K562 (cell line): ENCODE results near the gene CPED1. TPM values are rescaled to one million over a fixed set of nuclear protein-coding genes. Genes with fewer than 3 reads are reported as not detected.

Experiments
- CBFA2T2 ChIP-seq: fragments of 450-650 bp; conservative IDR thresholded peaks from 2 replicates; pipeline ENCODE4 v1.6.1; 2017; ENCODE audit warnings: mild to moderate bottlenecking
- CBFA2T3 ChIP-seq: fragments of 450-650 bp; IDR thresholded peaks from 2 replicates; pipeline ENCODE4 v1.6.1; 2017
- EHMT2 ChIP-seq: fragments of 450-650 bp; IDR thresholded peaks from 2 replicates; pipeline ENCODE4 v1.6.1; 2018; ENCODE audit warnings: antibody characterized with exemption
- FOXK2 ChIP-seq, 2 experiments: fragments of 450-650 bp; IDR thresholded peaks in 1 of 2; conservative IDR thresholded peaks in 1 of 2; 2 replicates each; pipeline ENCODE4 v1.6.1; 2016; ENCODE audit warnings: low read depth in 2 of 2, mild to moderate bottlenecking in 1 of 2
- FOXP1 ChIP-seq: sonication (generic); formaldehyde crosslinking; IDR thresholded peaks from 2 replicates; pipeline ENCODE4 v1.8.0; 2022; ENCODE audit warnings: mild to moderate bottlenecking, missing genetic modification reagents
- HDAC1 ChIP-seq, 2 experiments: fragments of 450-650 bp; IDR thresholded peaks; 2 replicates each; pipeline ENCODE4 v1.6.1; 2016 to 2017; ENCODE audit warnings: inconsistent platforms in 1 of 2, mild to moderate bottlenecking in 1 of 2, moderate library complexity in 1 of 2
- HDGF ChIP-seq: fragments of 450-650 bp; IDR thresholded peaks from 2 replicates; pipeline ENCODE4 v1.6.1; 2016
- MBD2 ChIP-seq: sonication (generic); IDR thresholded peaks from 2 replicates; pipeline ENCODE4 v1.6.1; 2016; ENCODE audit warnings: low read depth, borderline replicate concordance
- MECOM ChIP-seq: fragments of 250-450 bp; sonication (Bioruptor Pico); IDR thresholded peaks from 2 replicates; pipeline ENCODE4 v1.8.0; 2022; ENCODE audit warnings: inconsistent platforms
- NCOR1 ChIP-seq: fragments of 450-650 bp; IDR thresholded peaks from 2 replicates; pipeline ENCODE4 v1.6.1; 2016; ENCODE audit warnings: mild to moderate bottlenecking, moderate library complexity
- NKRF ChIP-seq: fragments of 450-650 bp; IDR thresholded peaks from 2 replicates; pipeline ENCODE4 v1.6.1; 2016; ENCODE audit warnings: borderline replicate concordance
- RB1 ChIP-seq: fragments of 450-650 bp; IDR thresholded peaks from 2 replicates; pipeline ENCODE4 v1.6.1; 2017; ENCODE audit warnings: low read depth, mild to moderate bottlenecking
- TFAP4 ChIP-seq: sonication (generic); formaldehyde crosslinking; IDR thresholded peaks from 2 replicates; pipeline ENCODE4 v1.8.0; 2022; ENCODE audit warnings: missing genetic modification reagents, mild to moderate bottlenecking, moderate library complexity, borderline replicate concordance
- U2AF1 ChIP-seq: fragments of 200-400 bp; formaldehyde crosslinking; optimal IDR thresholded peaks from 2 replicates; pipeline ENCODE3; 2017; ENCODE audit warnings: mild to moderate bottlenecking, low read depth, low read length, moderate library complexity
- U2AF2 ChIP-seq: fragments of 200-400 bp; formaldehyde crosslinking; optimal IDR thresholded peaks from 2 replicates; pipeline ENCODE3; 2017; ENCODE audit warnings: low read depth, mild to moderate bottlenecking, low read length
- ZNF445 ChIP-seq: fragments of 250-450 bp; sonication (Bioruptor Pico); IDR thresholded peaks from 2 replicates; pipeline ENCODE4 v1.4.0; 2020; ENCODE audit warnings: low read depth, mild to moderate bottlenecking, moderate library complexity
- polyA plus RNA-seq, 8 experiments: library from polyadenylated mRNA; depleted of rRNA in 4 of 8; stranded (reverse) in 5 of 8; unstranded in 3 of 8; fragments of >200 nt; fragmentation: Nextera tagmentation in 2 of 8; fragmentation: Illumina TruSeq in 1 of 8; extraction: Ambion mirVana in 2 of 8; extraction: Trizol in 1 of 8; gene quantifications; 2 replicates each; pipeline versions ENCODE4 v1.2.1 to v1.2.3, GENCODE V29; 2011 to 2014; ENCODE audit warnings: inconsistent platforms in 1 of 8, missing spikeins in 1 of 8
- total RNA-seq, 7 experiments: library from RNA; depleted of rRNA in 6 of 7; stranded (reverse); fragments of >200 nt in 6 of 7; fragmentation: Illumina TruSeq in 2 of 7; extraction: Trizol in 2 of 7; gene quantifications; 2 replicates each; pipeline versions ENCODE4 v1.2.1 to v1.2.3, GENCODE V29; 2011 to 2021; ENCODE audit warnings: low replicate concordance in 1 of 7
- TF ChIP-seq, protein P1 (sequence below): IDR thresholded peaks from 2 replicates; pipeline ENCODE4 v1.6.1; 2012; ENCODE audit warnings: low read depth, low read length, improper control_type of control experiment, borderline replicate concordance
- TF ChIP-seq, protein P2 (sequence below): sonication (generic); formaldehyde crosslinking; IDR thresholded peaks from 2 replicates; pipeline ENCODE4 v1.8.0; 2023; ENCODE audit warnings: mild to moderate bottlenecking, missing genetic modification reagents
- TF ChIP-seq, protein P3 (sequence below): sonication (generic); formaldehyde crosslinking; IDR thresholded peaks from 2 replicates; pipeline ENCODE4 v1.8.0; 2022; ENCODE audit warnings: mild to moderate bottlenecking, missing genetic modification reagents

Gene CPED1
- total and polyA plus RNA-seq, 9 of the 15 experiments (the other 6 are each of a cell fraction or from before 2014, with no cell fraction given): 195 to 393 (median 290) TPM

GRCh38 chr7:121041516-121042148 is 53.1 kb downstream of the CPED1 start (continued):
- TF ChIP-seq NKRF (no peak), MBD2 (no peak), HDGF (no peak), RB1 (no peak), CBFA2T2 (no peak), MECOM (CRISPR knock-in tag) (peak; percentile 70; the same call in 1 of the 2 replicates), TFAP4 (no peak), U2AF1 (peak; percentile 52), FOXK2 (conservative IDR thresholded peaks at IDR 0.05 in 1 of 2, IDR thresholded peaks at IDR 0.05 in 1 of 2; ENCODE audit: low read depth in 2 of 2) (0 out of 4 replicates have a peak, but pooled peaks of 1 of the 2 experiments have one; percentile 19), ZNF445 (CRISPR knock-in tag) (no peak; the same call in none of the 2 replicates), U2AF2 (no peak), FOXP1 (CRISPR knock-in tag) (no peak), HDAC1 (IDR thresholded peaks at IDR 0.05) (peak; percentile 41 to 49; a peak in 2 of 4 replicates), EHMT2 (no peak), CBFA2T3 (no peak), NCOR1 (peak; percentile 71)
- TF ChIP-seq, protein P1, sequence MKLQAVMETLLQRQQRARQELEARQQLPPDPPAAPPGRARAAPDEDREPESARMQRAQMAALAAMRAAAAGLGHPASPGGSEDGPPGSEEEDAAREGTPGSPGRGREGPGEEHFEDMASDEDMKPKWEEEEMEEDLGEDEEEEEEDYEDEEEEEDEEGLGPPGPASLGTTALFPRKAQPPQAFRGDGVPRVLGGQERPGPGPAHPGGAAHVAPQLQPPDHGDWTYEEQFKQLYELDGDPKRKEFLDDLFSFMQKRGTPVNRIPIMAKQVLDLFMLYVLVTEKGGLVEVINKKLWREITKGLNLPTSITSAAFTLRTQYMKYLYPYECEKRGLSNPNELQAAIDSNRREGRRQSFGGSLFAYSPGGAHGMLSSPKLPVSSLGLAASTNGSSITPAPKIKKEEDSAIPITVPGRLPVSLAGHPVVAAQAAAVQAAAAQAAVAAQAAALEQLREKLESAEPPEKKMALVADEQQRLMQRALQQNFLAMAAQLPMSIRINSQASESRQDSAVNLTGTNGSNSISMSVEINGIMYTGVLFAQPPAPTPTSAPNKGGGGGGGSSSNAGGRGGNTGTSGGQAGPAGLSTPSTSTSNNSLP: peak; percentile 98
- TF ChIP-seq, protein P2, sequence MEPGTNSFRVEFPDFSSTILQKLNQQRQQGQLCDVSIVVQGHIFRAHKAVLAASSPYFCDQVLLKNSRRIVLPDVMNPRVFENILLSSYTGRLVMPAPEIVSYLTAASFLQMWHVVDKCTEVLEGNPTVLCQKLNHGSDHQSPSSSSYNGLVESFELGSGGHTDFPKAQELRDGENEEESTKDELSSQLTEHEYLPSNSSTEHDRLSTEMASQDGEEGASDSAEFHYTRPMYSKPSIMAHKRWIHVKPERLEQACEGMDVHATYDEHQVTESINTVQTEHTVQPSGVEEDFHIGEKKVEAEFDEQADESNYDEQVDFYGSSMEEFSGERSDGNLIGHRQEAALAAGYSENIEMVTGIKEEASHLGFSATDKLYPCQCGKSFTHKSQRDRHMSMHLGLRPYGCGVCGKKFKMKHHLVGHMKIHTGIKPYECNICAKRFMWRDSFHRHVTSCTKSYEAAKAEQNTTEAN (CRISPR knock-in tag): no peak
- TF ChIP-seq, protein P3, sequence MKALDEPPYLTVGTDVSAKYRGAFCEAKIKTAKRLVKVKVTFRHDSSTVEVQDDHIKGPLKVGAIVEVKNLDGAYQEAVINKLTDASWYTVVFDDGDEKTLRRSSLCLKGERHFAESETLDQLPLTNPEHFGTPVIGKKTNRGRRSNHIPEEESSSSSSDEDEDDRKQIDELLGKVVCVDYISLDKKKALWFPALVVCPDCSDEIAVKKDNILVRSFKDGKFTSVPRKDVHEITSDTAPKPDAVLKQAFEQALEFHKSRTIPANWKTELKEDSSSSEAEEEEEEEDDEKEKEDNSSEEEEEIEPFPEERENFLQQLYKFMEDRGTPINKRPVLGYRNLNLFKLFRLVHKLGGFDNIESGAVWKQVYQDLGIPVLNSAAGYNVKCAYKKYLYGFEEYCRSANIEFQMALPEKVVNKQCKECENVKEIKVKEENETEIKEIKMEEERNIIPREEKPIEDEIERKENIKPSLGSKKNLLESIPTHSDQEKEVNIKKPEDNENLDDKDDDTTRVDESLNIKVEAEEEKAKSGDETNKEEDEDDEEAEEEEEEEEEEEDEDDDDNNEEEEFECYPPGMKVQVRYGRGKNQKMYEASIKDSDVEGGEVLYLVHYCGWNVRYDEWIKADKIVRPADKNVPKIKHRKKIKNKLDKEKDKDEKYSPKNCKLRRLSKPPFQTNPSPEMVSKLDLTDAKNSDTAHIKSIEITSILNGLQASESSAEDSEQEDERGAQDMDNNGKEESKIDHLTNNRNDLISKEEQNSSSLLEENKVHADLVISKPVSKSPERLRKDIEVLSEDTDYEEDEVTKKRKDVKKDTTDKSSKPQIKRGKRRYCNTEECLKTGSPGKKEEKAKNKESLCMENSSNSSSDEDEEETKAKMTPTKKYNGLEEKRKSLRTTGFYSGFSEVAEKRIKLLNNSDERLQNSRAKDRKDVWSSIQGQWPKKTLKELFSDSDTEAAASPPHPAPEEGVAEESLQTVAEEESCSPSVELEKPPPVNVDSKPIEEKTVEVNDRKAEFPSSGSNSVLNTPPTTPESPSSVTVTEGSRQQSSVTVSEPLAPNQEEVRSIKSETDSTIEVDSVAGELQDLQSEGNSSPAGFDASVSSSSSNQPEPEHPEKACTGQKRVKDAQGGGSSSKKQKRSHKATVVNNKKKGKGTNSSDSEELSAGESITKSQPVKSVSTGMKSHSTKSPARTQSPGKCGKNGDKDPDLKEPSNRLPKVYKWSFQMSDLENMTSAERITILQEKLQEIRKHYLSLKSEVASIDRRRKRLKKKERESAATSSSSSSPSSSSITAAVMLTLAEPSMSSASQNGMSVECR (CRISPR knock-in tag): no peak
